ENCODE data around the gene PLXNB2.

DNA sequence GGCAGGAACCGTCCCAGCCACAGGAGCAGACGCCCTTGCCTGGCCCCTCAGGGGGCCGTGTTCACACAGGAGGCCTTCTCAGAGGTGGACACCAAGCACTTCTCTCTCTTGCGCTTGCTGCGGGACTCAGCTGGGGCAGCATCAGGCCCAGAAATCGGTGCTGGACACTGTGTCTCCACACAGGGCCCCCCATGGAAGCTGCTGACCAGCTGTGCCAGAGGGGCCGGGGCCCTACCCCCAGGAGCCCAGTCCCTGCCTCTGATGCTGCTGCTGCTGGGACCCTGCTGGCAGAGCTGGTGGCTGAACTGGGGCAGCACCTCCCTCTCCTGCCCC lies 4.0 kb downstream of the PLXNB2 start:
- TF ChIP-seq POLR2A (IDR thresholded peaks at IDR 0.05) (no peak), CTCF (IDR thresholded peaks at IDR 0.05) (no peak)
